ENCODE results near the gene APOBEC2.
A peak's percentile ranks its signal among the peaks of the same experiment; 100 is the strongest.
"Not testable (repeated sequence)": the region's sequence is repeated elsewhere in the genome, so short reads cannot be mapped to it uniquely, and the experiment has no call there.

Gene APOBEC2

GRCh38 chr6:41053041-41053440 lies at the start of gene APOBEC2:
APOBEC2 (plus strand) TSS chr6:41053202; CDS start chr6:41053348, 146 bp downstream.
- no peak for DNase-seq (ENCODE audit: low spot score)

GRCh38 chr6:41006217-41006616 lies 46.8 kb upstream of the APOBEC2 start:
- DNase-seq (ENCODE audit: low spot score), result peak; percentile 27

GRCh38 chr6:41006980-41007379 lies 46.0 kb upstream of the APOBEC2 start:
- DNase-seq (ENCODE audit: low spot score), result not testable (repeated sequence)

GRCh38 chr6:41008011-41008410 lies 45.0 kb upstream of the APOBEC2 start:
- no peak for DNase-seq (ENCODE audit: low spot score)

GRCh38 chr6:41009669-41010068 lies 43.3 kb upstream of the APOBEC2 start:
- DNase-seq (ENCODE audit: low spot score), result no peak

GRCh38 chr6:41011673-41012072 lies 41.3 kb upstream of the APOBEC2 start:
- DNase-seq (ENCODE audit: low spot score), result no peak

GRCh38 chr6:41013466-41014153 lies 39.4 kb upstream of the APOBEC2 start:
- no peak for DNase-seq (ENCODE audit: low spot score)

- no peak for DNase-seq (ENCODE audit: low spot score)
Measured at GRCh38 chr6:41014780-41015179, 38.2 kb upstream of the APOBEC2 start.

- not testable (repeated sequence) for DNase-seq (ENCODE audit: low spot score)
Measured at GRCh38 chr6:41015860-41016259, 37.1 kb upstream of the APOBEC2 start.

- no peak for DNase-seq (ENCODE audit: low spot score)
Measured at GRCh38 chr6:41017663-41018062, 35.3 kb upstream of the APOBEC2 start.

- no peak for DNase-seq (ENCODE audit: low spot score)
Measured at GRCh38 chr6:41021832-41022231, 31.2 kb upstream of the APOBEC2 start.

GRCh38 chr6:41022294-41022693 lies 30.7 kb upstream of the APOBEC2 start:
- no peak for DNase-seq (ENCODE audit: low spot score)

- no peak for DNase-seq (ENCODE audit: low spot score)
Measured at GRCh38 chr6:41023114-41023513, 29.9 kb upstream of the APOBEC2 start.

GRCh38 chr6:41025966-41026530 lies 27.0 kb upstream of the APOBEC2 start:
- no peak for DNase-seq (ENCODE audit: low spot score)

- DNase-seq (ENCODE audit: low spot score), result no peak
Measured at GRCh38 chr6:41027241-41027640, 25.8 kb upstream of the APOBEC2 start.

- DNase-seq (ENCODE audit: low spot score), result peak; percentile 86
Measured at GRCh38 chr6:41027799-41028560, 25.0 kb upstream of the APOBEC2 start.

- DNase-seq (ENCODE audit: low spot score), result no peak
Measured at GRCh38 chr6:41028561-41029412, 24.2 kb upstream of the APOBEC2 start.

- no peak for DNase-seq (ENCODE audit: low spot score)
Measured at GRCh38 chr6:41032830-41033229, 20.2 kb upstream of the APOBEC2 start.

GRCh38 chr6:41033776-41034175 lies 19.2 kb upstream of the APOBEC2 start:
- no peak for DNase-seq (ENCODE audit: low spot score)

GRCh38 chr6:41036186-41036585 lies 16.8 kb upstream of the APOBEC2 start:
- no peak for DNase-seq (ENCODE audit: low spot score)

- DNase-seq (ENCODE audit: low spot score), result no peak
Measured at GRCh38 chr6:41036601-41037000, 16.4 kb upstream of the APOBEC2 start.

Measured in germinal center (tissue), 1 donor.